Ureter (tissue), 1 donor: ENCODE results near the gene FAM83D. TPM values are rescaled to one million over a fixed set of nuclear protein-coding genes. Genes with fewer than 3 reads are reported as not detected.

Experiments
- DNase-seq: peaks from one replicate; pipeline ENCODE4 v3.0.0-alpha.2; 2020; ENCODE audit warnings: low spot score
- total RNA-seq: library from RNA; stranded (reverse); gene quantifications from one replicate; pipeline ENCODE4 v1.2.4, GENCODE V29; 2023
- donor health status: DM: yes; HTN: yes; CAD: no.

The FAM83D gene
- total RNA-seq, 1 donor from 2014 or later = 1.5 TPM

- no peak for DNase-seq
Observed at GRCh38 chr20:38999965-39000910, 74.0 kb downstream of the FAM83D start.

Other genes starting within 250 kb of the FAM83D start
- not detected for gene SLC32A1, start 201.9 kb upstream of the FAM83D start, total RNA-seq
- gene ACTR5, start 178.0 kb upstream of the FAM83D start, total RNA-seq = 8.9 TPM
- 10.4 TPM for gene PPP1R16B, start 120.7 kb upstream of the FAM83D start, total RNA-seq
- gene DHX35, start 35.9 kb downstream of the FAM83D start, total RNA-seq = 14.1 TPM